Lung (tissue), 12 donors: ENCODE results near the gene PRLR. TPM values are rescaled to one million over a fixed set of nuclear protein-coding genes. Genes with fewer than 3 reads are reported as not detected.
A peak's percentile ranks its signal among the peaks of the same experiment; 100 is the strongest.

ENCODE experiments used
- ATAC-seq: fragments of 200-7000 bp; cut with Tn5 transposase; one replicate; pipeline ENCODE4 v1.9.1; 2020; ENCODE audit warnings: moderate number of reproducible peaks; ENCODE audit not compliant: insufficient read depth, low FRiP score
- DNase-seq, 3 donors: peaks; one replicate each; pipeline ENCODE4 v3.0.0-alpha.2; 2013 to 2017
- H3K27ac ChIP-seq, 2 donors: one replicate each; pipeline ENCODE4 v1.5.1; 2013; ENCODE audit warnings: mild to moderate bottlenecking in 2 of 2, moderate library complexity in 2 of 2, control low read depth in 1 of 2, inconsistent platforms in 1 of 2, low read depth in 1 of 2, low read length in 1 of 2
- H3K27me3 ChIP-seq, 3 donors: one replicate each; pipeline ENCODE4 v1.5.1; 2013; ENCODE audit warnings: low read length in 2 of 3; ENCODE audit not compliant: control insufficient read depth in 3 of 3, insufficient read depth in 3 of 3
- H3K36me3 ChIP-seq, 4 donors: one replicate each; pipeline ENCODE4 v1.5.1; 2013; ENCODE audit warnings: low read length in 4 of 4, mild to moderate bottlenecking in 1 of 4, moderate library complexity in 1 of 4; ENCODE audit not compliant: control insufficient read depth in 4 of 4, insufficient read depth in 4 of 4
- H3K4me1 ChIP-seq, 5 donors: one replicate each; pipeline ENCODE4 v1.5.1; 2013; ENCODE audit warnings: low read length in 5 of 5, mild to moderate bottlenecking in 2 of 5, moderate library complexity in 1 of 5; ENCODE audit not compliant: control insufficient read depth in 5 of 5, insufficient read depth in 5 of 5
- H3K4me3 ChIP-seq: one replicate; pipeline ENCODE4 v1.5.1; 2013; ENCODE audit warnings: mild to moderate bottlenecking, control low read depth, moderate library complexity
- H3K9ac ChIP-seq, 2 donors: one replicate each; pipeline ENCODE4 v1.5.1; 2013; ENCODE audit warnings: low read length in 2 of 2, control low read depth in 1 of 2; ENCODE audit not compliant: insufficient read depth in 1 of 2
- H3K9me3 ChIP-seq, 4 donors: one replicate each; pipeline ENCODE4 v1.5.1; 2013; ENCODE audit warnings: low read length in 3 of 4, mild to moderate bottlenecking in 1 of 4, moderate library complexity in 1 of 4; ENCODE audit not compliant: control insufficient read depth in 4 of 4, insufficient read depth in 3 of 4
- WGBS, 2 donors: extraction: QIAGEN DNeasy Blood & Tissue Kit; methylation state at CpG; one replicate each; pipeline ENCODE4 v1.1.7; 2013; 5-methylcytosine and 5-hydroxymethylcytosine counted together
- polyA plus RNA-seq, 2 donors: library from polyadenylated mRNA; stranded (reverse); fragments of 200-250 nt; gene quantifications; one replicate each; pipeline ENCODE4 v1.2.1, GENCODE V29; 2013
- total RNA-seq, 2 donors: library from RNA; depleted of rRNA in 1 of 2; stranded (reverse); fragments of >200 nt in 1 of 2; gene quantifications; one replicate each; pipeline ENCODE4 v1.2.1, GENCODE V29; 2014 to 2021
- TF ChIP-seq, protein P1 (sequence below): IDR thresholded peaks from 2 replicates; pipeline ENCODE4 v1.5.1; 2012; ENCODE audit warnings: mild to moderate bottlenecking; ENCODE audit errors: control extremely low read depth, extremely low read depth
- donor health status: control.
- donor health status: control.
- donor health status: Bipolar disorder and iron deficiency.
- donor health status: healthy.
- donor health status: DM: yes; HTN: yes; CAD: no.

The PRLR gene
- total and polyA plus RNA-seq, 4 donors = 0.02 to 3.4 (median 0.76) TPM

GRCh38 chr5:35003018-35003957, 227.0 kb downstream of the PRLR start:
- Histone ChIP-seq H3K4me1 (no peaks in the 10 kb centered on the region), H3K27ac (no peak overlapping the region), H3K27me3 (peaks cover 0 to 4% (median 0%) of the 10 kb centered on the region in 3 donors), H3K36me3 (no peaks in the 10 kb centered on the region), H3K9ac (no peak overlapping the region), H3K4me3 (no peak overlapping the region), H3K9me3 (no peaks in the 10 kb centered on the region)
- WGBS, 2 donors = 44 to 46% methylated on average over 18 of the region's 18 CpGs
- DNase-seq = peak; percentile 64 to 65 (median 64)
- TF ChIP-seq, protein P1, sequence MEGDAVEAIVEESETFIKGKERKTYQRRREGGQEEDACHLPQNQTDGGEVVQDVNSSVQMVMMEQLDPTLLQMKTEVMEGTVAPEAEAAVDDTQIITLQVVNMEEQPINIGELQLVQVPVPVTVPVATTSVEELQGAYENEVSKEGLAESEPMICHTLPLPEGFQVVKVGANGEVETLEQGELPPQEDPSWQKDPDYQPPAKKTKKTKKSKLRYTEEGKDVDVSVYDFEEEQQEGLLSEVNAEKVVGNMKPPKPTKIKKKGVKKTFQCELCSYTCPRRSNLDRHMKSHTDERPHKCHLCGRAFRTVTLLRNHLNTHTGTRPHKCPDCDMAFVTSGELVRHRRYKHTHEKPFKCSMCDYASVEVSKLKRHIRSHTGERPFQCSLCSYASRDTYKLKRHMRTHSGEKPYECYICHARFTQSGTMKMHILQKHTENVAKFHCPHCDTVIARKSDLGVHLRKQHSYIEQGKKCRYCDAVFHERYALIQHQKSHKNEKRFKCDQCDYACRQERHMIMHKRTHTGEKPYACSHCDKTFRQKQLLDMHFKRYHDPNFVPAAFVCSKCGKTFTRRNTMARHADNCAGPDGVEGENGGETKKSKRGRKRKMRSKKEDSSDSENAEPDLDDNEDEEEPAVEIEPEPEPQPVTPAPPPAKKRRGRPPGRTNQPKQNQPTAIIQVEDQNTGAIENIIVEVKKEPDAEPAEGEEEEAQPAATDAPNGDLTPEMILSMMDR = peak; percentile 41
- peak; percentile 78 for ATAC-seq

DNA sequence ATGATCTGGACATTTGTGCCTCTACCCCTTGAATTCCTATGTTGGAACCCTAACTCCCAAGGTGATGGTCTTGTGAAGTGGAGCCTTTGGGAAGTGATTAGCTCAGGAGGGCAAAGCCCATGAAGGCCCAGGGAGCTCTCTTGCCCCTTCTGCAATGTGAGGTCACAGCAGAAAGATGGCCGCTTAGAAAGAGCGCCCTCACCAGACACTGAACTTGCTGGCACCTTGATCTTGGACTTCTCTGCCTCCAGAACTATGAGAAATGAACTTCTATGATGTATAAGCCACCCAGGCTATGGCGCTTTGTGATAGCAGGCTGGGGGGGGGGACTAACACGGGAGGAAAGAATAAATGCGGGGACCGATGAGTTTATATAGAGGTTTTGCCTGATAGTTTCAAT, 227.8 kb downstream of the PRLR start:
- H3K27ac ChIP-seq = no peak overlapping the region
- TF ChIP-seq, protein P1 = no peak
- 91 to 97% methylated on average over 6 of the region's 6 CpGs for WGBS, 2 donors
- DNase-seq = no peak
- no peaks in the 10 kb centered on the region for H3K9me3 ChIP-seq
- H3K36me3 ChIP-seq = no peaks in the 10 kb centered on the region
- no peak for ATAC-seq
- peaks cover 0 to 4% (median 0%) of the 10 kb centered on the region in 3 donors for H3K27me3 ChIP-seq
- no peak overlapping the region for H3K4me3 ChIP-seq
- no peaks in the 10 kb centered on the region for H3K4me1 ChIP-seq
- H3K9ac ChIP-seq = no peak overlapping the region

GRCh38 chr5:35001842-35002241, 228.4 kb downstream of the PRLR start:
- ATAC-seq (no peak), DNase-seq (no peak)
- Histone ChIP-seq H3K27me3 (peaks cover 0 to 4% (median 0%) of the 10 kb centered on the region in 3 donors), H3K4me1 (no peaks in the 10 kb centered on the region), H3K36me3 (no peaks in the 10 kb centered on the region), H3K9ac (no peak overlapping the region), H3K4me3 (no peak overlapping the region), H3K27ac (no peak overlapping the region), H3K9me3 (no peaks in the 10 kb centered on the region)
- TF ChIP-seq, protein P1 = no peak
- 81 to 92% methylated on average over 3 of the region's 3 CpGs for WGBS, 2 donors

Other genes starting within 250 kb of the PRLR start
- not detected for gene AGXT2, start 182.5 kb downstream of the PRLR start, total RNA-seq
- gene AGXT2, start 182.5 kb downstream of the PRLR start, polyA plus RNA-seq = not detected